Stimulated activated CD8-positive, alpha-beta memory T cell treated with anti-CD3 and anti-CD28 coated beads, Interleukin-4, amount 100 ng/mL, for 24 hours (primary cell): ENCODE measurements around the gene RBBP5.
A peak's percentile ranks its signal among the peaks of the same experiment; 100 is the strongest.
"Not testable (repeated sequence)": the region's sequence is repeated elsewhere in the genome, so short reads cannot be mapped to it uniquely, and the experiment has no call there.

Experiments used
- DNase-seq: peaks from one replicate; pipeline ENCODE4 v3.0.0-alpha.2; 2020; ENCODE audit warnings: low read depth

RBBP5 gene, protein sequence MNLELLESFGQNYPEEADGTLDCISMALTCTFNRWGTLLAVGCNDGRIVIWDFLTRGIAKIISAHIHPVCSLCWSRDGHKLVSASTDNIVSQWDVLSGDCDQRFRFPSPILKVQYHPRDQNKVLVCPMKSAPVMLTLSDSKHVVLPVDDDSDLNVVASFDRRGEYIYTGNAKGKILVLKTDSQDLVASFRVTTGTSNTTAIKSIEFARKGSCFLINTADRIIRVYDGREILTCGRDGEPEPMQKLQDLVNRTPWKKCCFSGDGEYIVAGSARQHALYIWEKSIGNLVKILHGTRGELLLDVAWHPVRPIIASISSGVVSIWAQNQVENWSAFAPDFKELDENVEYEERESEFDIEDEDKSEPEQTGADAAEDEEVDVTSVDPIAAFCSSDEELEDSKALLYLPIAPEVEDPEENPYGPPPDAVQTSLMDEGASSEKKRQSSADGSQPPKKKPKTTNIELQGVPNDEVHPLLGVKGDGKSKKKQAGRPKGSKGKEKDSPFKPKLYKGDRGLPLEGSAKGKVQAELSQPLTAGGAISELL

DNA sequence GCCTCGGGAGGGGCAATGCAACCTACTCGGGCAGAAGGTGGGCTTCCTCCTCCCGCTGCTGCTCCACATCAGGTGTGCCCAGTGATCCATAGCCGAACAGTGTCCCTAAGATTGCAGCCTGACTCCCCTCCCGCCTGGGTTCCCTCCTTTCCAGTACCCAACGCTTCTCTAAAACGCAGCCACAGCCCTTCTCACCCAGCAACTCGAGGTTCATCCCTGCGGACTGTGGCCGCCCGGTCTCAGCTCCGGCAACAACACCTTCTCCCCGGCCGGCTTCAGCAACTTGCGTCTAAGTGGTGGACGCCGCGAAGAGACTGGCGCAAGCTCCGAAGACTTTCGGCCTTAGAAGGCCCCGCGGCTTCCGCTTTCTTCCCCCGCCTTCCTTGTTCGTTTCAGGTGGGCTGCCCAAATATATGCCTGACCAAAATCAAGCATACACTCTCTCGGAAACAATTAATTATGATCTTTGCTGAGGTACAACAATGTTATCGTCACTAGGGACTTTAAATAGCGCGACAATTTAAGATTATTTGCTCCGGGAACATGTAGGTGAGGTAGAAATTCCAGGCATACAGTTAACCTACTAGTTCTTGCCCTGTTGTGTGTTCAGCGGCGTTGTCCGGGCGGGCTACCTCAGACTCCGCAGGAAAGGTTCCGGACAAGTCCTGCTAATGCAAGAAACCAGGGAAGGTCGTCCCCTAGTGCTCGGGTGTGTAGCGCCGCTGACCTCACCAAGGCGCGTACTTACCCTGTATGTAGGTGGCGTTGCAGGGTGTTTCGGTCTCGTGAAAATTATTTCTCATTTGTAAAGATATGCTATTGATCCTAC, at the start of gene RBBP5:
Gene RBBP5 (minus strand): TSS at position 319 of the 829 bp plus-strand sequence. CDS start 105 bp downstream, at position 214.
- DNase-seq = peak; percentile 92

DNA sequence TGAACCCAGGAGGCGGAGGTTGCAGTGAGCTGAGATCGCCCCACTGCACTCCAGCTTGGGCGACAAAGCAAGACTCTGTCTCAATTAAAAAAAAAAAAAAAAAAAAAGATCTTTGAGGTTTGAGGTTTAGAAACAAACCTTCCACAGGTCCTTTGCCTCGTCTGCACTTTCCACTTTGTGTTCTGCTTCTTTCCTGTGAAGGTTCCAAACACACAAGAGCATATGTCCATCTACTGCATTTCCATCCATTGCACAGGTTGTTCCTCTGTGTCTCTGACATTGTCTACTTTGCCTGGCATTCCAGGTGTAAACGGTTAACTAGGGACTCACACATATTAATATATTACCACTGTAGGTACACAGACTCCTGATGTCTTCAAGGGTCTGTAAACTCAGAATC, 49.6 kb upstream of the RBBP5 start:
- DNase-seq = no peak

- no peak for DNase-seq
Observed at GRCh38 chr1:205170532-205171269, 48.9 kb upstream of the RBBP5 start.

DNA sequence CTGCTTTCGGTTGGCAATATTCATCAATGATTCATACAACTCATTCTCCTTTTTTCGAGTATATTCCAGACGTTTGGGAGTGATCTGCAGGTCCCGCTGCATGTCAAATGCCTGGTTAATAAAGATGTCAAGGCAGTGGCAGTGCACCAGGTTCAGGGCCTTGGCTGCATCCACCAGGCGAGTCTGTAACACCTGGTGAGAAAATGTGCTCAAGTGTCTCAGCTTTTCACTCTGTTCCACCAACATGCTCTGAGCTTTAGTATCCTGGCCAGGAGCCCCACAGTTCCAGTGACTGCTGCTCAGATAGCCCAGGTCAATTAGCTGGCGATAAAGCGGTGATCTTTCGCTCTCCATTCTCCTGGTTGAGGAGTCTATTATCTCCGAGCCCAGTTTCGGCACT, 47.5 kb upstream of the RBBP5 start:
- no peak for DNase-seq

GRCh38 chr1:205168291-205168690, 46.5 kb upstream of the RBBP5 start:
- no peak for DNase-seq

DNA sequence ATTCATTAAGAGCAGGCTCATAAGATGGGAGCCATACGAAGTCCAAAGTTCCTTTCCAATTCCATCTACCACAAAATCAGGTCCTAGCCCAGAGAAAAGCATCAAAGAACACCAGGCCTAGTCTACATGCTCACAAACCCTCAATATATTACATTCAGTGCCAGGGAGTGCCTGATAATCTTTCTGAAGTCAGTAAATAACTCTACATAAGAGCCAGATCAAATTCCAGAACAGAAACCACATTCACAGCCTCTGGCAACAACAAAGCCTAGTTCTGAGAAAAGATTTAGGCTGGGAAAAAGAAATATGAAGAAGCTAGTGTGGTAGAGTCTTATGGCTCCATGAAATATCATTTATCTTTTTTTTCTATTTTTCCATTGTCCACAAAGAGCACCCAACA, 40.5 kb upstream of the RBBP5 start:
- no peak for DNase-seq

DNA sequence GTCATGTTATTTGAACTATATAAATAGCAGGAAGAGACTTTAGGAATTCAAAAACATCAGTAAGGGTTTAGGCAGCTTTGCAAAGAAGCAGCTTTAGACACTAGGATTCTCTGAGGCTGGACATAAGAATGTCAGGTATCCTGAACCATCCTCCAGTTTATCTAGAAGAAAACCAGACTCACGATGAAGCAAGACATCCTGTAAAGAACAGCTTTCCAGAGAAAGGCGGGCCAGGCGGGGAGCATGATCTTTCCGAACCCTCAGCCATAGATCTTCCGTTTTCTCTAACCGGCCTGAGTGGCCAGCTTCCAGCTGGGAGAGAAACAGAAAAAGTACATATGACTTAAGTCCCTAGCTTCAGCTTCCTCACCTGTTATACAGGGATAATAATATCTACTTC, 39.3 kb upstream of the RBBP5 start:
- DNase-seq = no peak

DNA sequence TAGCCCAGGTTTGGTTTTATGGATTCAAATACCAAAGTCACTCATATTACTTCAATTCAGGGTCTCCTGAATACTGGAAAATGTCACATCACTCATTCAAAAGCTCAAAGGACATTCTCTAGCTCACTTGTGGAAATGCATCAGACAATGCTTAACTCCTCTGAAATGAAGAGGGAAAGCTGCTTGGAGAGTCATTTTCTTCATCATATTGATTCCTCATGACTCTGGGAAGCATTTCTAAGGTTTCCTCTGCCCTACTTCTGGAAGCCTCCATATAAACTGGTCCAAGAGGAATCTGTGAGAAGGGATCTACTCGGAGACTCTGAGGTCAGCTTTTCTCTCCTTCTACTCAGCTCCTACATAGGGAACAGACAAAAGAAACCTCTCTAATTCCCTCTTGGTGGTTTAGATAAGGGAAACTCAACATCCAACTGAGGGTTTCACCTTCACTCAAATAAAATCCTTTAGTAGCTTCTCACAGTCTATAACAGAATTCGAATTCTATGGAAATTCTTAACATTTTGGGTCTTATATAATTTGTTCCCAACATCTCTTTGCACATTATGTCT, 36.4 kb upstream of the RBBP5 start:
- no peak for DNase-seq

GRCh38 chr1:205155665-205156377, 34.0 kb upstream of the RBBP5 start:
- not testable (repeated sequence) for DNase-seq

DNA sequence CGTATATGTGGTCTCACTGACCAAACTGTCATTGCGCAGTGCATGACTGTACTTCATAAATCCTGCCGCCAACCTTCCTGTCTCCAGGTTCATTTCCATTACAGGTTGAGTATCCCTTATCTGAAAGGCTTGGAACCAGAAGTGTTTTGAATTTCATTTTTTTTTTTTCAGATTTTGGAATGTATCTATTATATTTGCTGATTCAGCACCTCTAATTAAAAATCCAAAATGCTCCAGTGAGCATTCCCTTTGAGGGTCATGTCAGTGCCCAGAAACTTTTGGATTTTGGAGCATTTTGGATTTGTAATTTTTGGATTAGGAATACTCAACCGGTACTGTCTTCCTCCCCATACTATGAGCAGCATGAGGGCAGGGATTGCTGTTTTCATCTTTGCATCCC, 30.7 kb upstream of the RBBP5 start:
- no peak for DNase-seq

DNA sequence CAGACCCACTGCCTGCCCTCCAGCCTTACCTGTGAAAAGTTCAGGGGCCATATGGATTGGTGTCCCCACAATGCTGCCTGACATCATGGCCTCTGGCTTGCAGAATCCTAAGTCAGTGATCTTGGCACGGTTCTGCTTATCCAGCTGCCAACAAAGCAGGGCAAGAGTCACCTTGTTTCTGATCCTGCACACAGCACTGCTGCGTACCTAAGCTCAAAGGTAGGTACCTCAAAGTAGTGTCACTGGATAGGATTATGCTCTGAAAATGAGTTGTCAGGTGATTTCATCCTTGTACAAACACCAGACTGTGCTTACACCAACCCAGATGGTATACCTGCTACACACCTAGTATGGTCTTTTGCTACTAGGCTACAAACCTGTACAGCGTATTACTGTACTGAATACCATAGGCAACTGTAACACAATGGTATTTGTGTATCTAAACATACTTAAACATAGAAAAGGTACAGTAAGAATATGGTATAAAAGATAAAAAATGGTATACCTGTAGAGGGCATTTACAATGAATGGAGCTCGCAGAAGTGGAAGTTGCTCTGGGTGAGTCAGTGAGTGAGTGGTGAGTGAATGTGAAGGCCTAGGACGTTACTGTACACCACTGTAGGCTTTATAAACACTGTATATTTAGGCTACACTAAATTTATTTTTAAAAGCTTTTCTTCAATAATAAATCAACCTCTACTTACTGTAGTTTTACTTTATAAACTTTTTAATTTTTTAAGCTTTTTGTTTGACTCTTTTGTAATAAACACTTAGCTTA, 29.1 kb upstream of the RBBP5 start:
- no peak for DNase-seq

- DNase-seq = no peak
Observed at GRCh38 chr1:205147191-205147835, 25.5 kb upstream of the RBBP5 start.

DNA sequence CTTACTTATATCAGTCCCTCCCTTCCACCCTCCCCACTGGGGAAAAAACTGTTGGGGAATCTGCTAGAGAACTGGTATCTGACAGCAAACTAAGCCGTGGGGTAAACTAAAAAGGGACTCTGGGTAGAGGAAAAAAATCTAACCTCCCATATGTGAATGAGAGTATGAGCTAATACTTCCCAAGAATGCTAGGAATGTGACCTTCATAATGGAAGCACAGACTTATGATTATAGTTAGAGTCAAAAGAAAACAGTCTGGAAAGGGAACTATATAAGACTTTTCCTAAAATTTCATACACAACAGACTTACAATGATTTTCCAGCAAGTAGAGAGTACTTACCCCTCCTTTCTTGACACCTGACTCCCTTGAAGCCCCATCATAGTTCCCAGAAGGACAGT, 23.0 kb upstream of the RBBP5 start:
- DNase-seq = no peak

DNA sequence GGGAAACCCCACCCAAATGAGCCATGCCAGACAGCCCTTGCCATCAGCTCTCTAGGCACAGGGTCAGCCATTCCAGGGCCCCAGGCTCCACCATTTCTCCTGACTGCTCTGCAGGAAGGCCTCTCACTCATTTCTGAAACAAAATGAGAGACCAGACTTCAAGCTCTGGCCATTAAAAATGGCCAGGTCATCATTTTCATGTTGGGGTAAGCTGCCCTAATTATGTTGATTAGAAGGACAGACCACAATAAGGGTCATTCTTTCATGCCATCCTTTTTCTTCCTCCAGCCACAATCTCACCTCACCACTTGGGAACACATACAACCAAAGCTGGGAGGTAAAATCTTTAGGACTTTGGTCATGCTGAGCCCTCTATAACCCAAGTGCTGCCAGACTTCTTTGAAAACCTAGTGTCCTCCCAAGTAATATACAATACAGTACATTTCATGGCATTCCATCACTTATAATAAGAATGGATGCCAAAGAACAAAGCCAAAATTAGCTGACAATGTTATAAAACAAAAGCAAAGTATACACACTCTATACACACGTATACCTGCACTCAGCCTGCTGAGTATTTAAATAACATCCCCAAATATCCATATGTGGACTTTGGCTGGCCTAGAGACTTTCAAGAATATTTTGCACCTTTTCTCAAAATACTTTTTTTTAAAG, 22.4 kb upstream of the RBBP5 start:
- DNase-seq = no peak

GRCh38 chr1:205142102-205142469, 20.3 kb upstream of the RBBP5 start:
- DNase-seq = no peak

DNA sequence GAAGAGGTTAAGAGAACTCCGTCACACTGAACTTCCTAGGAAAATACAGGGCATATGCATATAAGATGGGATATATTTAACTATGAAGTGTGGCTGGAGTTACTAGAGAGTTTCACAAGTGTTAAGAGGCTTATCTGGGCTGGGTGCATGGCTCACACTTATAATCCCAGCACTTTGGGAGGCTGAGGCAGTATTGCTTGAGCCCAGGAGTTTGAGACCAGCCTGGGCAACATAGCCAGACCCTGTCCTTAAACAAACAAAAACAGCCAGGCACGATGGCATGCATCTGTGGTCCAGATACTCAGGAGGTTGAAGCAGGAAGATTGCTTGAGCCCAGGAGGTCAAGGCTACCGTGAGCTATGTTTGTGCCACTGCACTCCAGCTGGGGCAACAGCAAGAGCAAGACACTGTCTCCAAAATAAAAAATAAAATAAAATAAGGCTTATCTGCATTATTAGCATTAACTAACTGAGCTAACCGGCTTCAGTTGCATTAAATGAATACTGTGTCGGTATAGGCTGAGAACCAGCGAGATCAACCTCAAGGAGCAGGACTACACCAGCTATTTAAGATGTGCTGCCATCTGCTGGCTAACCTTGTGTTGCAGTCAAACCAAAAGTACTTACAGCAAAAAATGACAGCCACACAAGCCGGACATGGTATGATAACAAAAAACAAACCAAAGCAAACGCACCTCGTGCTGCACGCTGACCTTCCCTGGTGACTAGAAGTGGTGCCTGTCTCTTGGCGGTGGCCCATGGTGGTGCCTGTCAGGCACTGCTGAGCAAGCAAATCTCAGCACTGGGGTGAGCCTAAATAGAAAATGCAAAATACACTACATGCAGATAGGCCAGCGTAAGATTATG, 19.7 kb upstream of the RBBP5 start:
- DNase-seq = peak; percentile 62

DNA sequence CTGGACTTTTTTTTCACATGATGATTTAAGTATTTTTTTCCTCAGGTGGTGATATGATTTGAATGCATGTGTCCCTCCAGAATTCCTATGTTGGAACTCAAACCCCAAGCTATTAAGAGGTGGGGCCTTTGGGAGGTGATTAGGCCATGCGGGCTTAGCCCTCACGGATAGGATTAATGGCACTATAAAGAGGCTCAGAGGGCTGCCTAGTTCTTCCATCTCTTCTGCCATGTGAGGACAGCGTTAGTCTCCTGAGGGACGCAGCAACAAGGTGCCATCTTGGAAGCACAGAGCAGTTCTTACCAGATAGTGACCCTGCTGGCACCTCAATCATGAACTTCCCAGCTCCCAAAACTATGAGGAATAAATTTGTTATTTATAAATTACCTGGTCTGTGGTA, 18.3 kb upstream of the RBBP5 start:
- DNase-seq = no peak

GRCh38 chr1:205137901-205138300, 16.1 kb upstream of the RBBP5 start:
- no peak for DNase-seq
